Endothelial cell of umbilical vein (primary cell): ENCODE data around the gene SPAG17. TPM values are rescaled to one million over a fixed set of nuclear protein-coding genes. Genes with fewer than 3 reads are reported as not detected.

ENCODE experiments used
- BruUV-seq: library from RNA; stranded (reverse); fragments of 400-500 nt; replicated peaks from 2 replicates; lab custom pipeline; 2021; lab: Mats Ljungman, UMichigan
- CTCF ChIA-PET: fragments of 300-600, 350-600 bp; sonication (Branson Sonifier 250); formaldehyde crosslinking; loops from one replicate; lab custom pipeline; 2021; ENCODE audit warnings: antibody characterized with exemption, inconsistent platforms; lab: Charles Lee
- POLR2A ChIA-PET: fragments of 300-600, 350-600 bp; sonication (Branson Sonifier 250); formaldehyde crosslinking; loops from one replicate; lab custom pipeline; 2021; ENCODE audit warnings: antibody characterized with exemption, inconsistent platforms; lab: Charles Lee
- DNase-seq: peaks from one replicate; pipeline ENCODE4 v3.0.0-alpha.2; 2011; ENCODE audit warnings: low read depth, low spot score
- FAIRE-seq: peaks from 2 replicates; lab custom pipeline; 2011; peaks lifted over from hg19 to GRCh38; lab: Jason Lieb, UNC
- H2AFZ ChIP-seq: 2 replicates; pipeline ENCODE4 v1.6.0; 2012; ENCODE audit warnings: low read depth, low read length, control low read depth, inconsistent platforms
- H3K27ac ChIP-seq: 2 replicates; pipeline ENCODE4 v1.5.1; 2011; ENCODE audit warnings: low read depth, mild to moderate bottlenecking, control low read depth, low read length, moderate library complexity; ENCODE audit not compliant: insufficient read depth
- H3K27me3 ChIP-seq, 2 experiments: 2 replicates each; pipeline versions ENCODE4 v1.6.0 to v1.6.1; 2011; ENCODE audit warnings: low read length in 2 of 2, mixed read lengths in 1 of 2; ENCODE audit not compliant: control insufficient read depth in 2 of 2, insufficient read depth in 2 of 2
- H3K36me3 ChIP-seq, 2 experiments: 2 replicates in 1 of 2; 3 replicates in 1 of 2; pipeline ENCODE4 v1.5.1; 2011; ENCODE audit warnings: low read length in 2 of 2, mild to moderate bottlenecking in 1 of 2, moderate library complexity in 1 of 2; ENCODE audit not compliant: control insufficient read depth in 2 of 2, insufficient read depth in 2 of 2; ENCODE audit errors: extremely low read depth in 1 of 2
- H3K4me1 ChIP-seq: 3 replicates; pipeline ENCODE4 v1.5.1; 2011; ENCODE audit warnings: mild to moderate bottlenecking, low read length; ENCODE audit not compliant: control insufficient read depth, insufficient read depth; ENCODE audit errors: extremely low read depth
- H3K4me2 ChIP-seq: 2 replicates; pipeline ENCODE4 v1.6.1; 2011; ENCODE audit warnings: low read length, control low read depth, mixed read lengths; ENCODE audit not compliant: insufficient read depth
- H3K4me3 ChIP-seq, 3 experiments: fragments of 200-600 bp in 1 of 3; sonication (generic), shearing (Covaris generic) in 1 of 3; replicated peaks in 1 of 3; 2 replicates each; pipeline ENCODE4 v1.5.1; 2011 to 2016; ENCODE audit warnings: control low read depth in 3 of 3, low read length in 3 of 3, mild to moderate bottlenecking in 2 of 3, inconsistent platforms in 1 of 3, low read depth in 1 of 3, moderate library complexity in 1 of 3; ENCODE audit not compliant: insufficient read depth in 1 of 3
- H3K79me2 ChIP-seq: 2 replicates; pipeline ENCODE4 v1.6.0; 2012; ENCODE audit warnings: low read length, inconsistent platforms; ENCODE audit not compliant: control insufficient read depth, insufficient read depth
- H3K9ac ChIP-seq: replicated peaks from 2 replicates; pipeline ENCODE3; 2011; ENCODE audit warnings: low read length, control low read depth; ENCODE audit not compliant: insufficient read depth; ENCODE audit errors: extremely low read depth
- H3K9me1 ChIP-seq: replicated peaks from 3 replicates; pipeline ENCODE4 v1.6.0; 2011; ENCODE audit warnings: mild to moderate bottlenecking, low read length; ENCODE audit not compliant: control insufficient read depth, insufficient read depth; ENCODE audit errors: extremely low read depth
- H3K9me3 ChIP-seq: replicated peaks from 2 replicates; pipeline ENCODE4 v1.5.1; 2012; ENCODE audit warnings: low read length, inconsistent platforms; ENCODE audit not compliant: control insufficient read depth, insufficient read depth
- H4K20me1 ChIP-seq: replicated peaks from 2 replicates; pipeline ENCODE3; 2011; ENCODE audit warnings: mild to moderate bottlenecking, low read length; ENCODE audit not compliant: control insufficient read depth, insufficient read depth; ENCODE audit errors: extremely low read depth
- CTCF ChIP-seq, 2 donors: IDR thresholded peaks; 1 replicate in 1 of 2; 2 replicates in 1 of 2; pipeline ENCODE4 v1.5.1; 2011; ENCODE audit warnings: low read length in 2 of 2, mild to moderate bottlenecking in 2 of 2, moderate library complexity in 2 of 2, control low read depth in 1 of 2, inconsistent platforms in 1 of 2, low read depth in 1 of 2; ENCODE audit not compliant: insufficient read depth in 1 of 2; ENCODE audit errors: extremely low read depth in 1 of 2
- FOS ChIP-seq: IDR thresholded peaks from 2 replicates; pipeline ENCODE4 v1.6.1; 2011; ENCODE audit warnings: mild to moderate bottlenecking, low read length, moderate library complexity, borderline replicate concordance; ENCODE audit not compliant: insufficient read depth
- JUN ChIP-seq: IDR thresholded peaks from 2 replicates; pipeline ENCODE4 v1.6.1; 2011; ENCODE audit warnings: borderline replicate concordance, low read depth; ENCODE audit not compliant: insufficient read length, insufficient read depth
- MYC ChIP-seq: IDR thresholded peaks from one replicate; pipeline ENCODE4 v1.6.1; 2011; ENCODE audit warnings: mild to moderate bottlenecking, low read depth, low read length
- POLR2A ChIP-seq: IDR thresholded peaks from 2 replicates; pipeline ENCODE4 v1.6.1; 2012; ENCODE audit warnings: low read depth, mild to moderate bottlenecking, control low read depth, low read length
- POLR2AphosphoS5 ChIP-seq: IDR thresholded peaks from 2 replicates; pipeline ENCODE4 v1.6.1; 2012; ENCODE audit warnings: low read depth, mild to moderate bottlenecking, control low read depth, low read length, moderate library complexity; ENCODE audit not compliant: insufficient read depth
- dilution Hi-C: fragments of 300-500 bp; cut with MboI; formaldehyde crosslinking; loops from one replicate; pipeline ENCODE4 v1.15.0; 2019; ENCODE audit warnings: low sequenced_read_pairs; ENCODE audit not compliant: extremely low pct_ligation_motif_present
- intact Hi-C: fragments of 100-400 bp; cut with micrococcal nuclease; formaldehyde crosslinking; loops from one replicate; pipeline ENCODE4 v1.10.0; 2022
- polyA plus RNA-seq, 4 experiments: library from polyadenylated mRNA; depleted of rRNA in 3 of 4; stranded (reverse) in 3 of 4; unstranded in 1 of 4; fragments of >200 nt; gene quantifications; 2 replicates each; pipeline versions ENCODE4 v1.2.1 to v1.2.3, GENCODE V29; 2011 to 2012; ENCODE audit warnings: missing spikeins in 1 of 4
- total RNA-seq: library from RNA; stranded (reverse); gene quantifications from 2 replicates; pipeline ENCODE4 v1.2.3, GENCODE V29; 2021

The SPAG17 gene
- total and polyA plus RNA-seq, 2 donors (not counting 3 experiments of a cell fraction or from before 2014, with no cell fraction given) = not detected

DNA sequence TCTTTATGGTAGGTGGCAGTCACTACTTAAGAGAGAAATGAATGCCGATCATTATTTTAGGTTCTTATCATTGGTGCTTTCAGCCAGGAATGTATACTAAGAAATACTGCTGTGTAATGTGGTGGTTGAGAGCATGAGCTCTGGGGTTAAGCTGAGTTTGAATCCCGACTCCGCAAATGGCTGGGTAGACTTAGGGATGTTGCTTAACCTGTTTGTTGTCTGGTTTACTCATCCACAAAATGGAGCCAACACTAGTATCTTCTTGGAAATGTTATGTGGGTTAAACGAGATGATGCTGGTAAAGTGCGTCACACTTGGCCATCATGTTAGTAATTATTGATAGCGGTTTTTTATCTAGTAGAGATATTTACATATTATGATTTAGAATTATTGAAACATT is 171.7 kb downstream of the SPAG17 start:
- no peaks in the 10 kb centered on the region for H4K20me1 ChIP-seq
- no peak overlapping the region for H3K4me2 ChIP-seq
- no peak for TF ChIP-seq POLR2AphosphoS5
- TF ChIP-seq POLR2A = no peak
- TF ChIP-seq JUN = no peak
- TF ChIP-seq FOS = no peak
- TF ChIP-seq MYC = no peak
- TF ChIP-seq CTCF (IDR thresholded peaks at IDR 0.05; ENCODE audit: extremely low read depth in 1 of 2, insufficient read depth in 1 of 2, low read depth in 1 of 2, low read length in 2 of 2) = no peak
- H3K9ac ChIP-seq = no peak overlapping the region
- H3K9me1 ChIP-seq = no peaks in the 10 kb centered on the region
- dilution Hi-C loops = no loop called here
- H3K36me3 ChIP-seq = no peaks in the 10 kb centered on the region
- no peak overlapping the region for H3K27ac ChIP-seq
- no TSS peak for BruUV-seq
- H3K27me3 ChIP-seq = no peaks in the 10 kb centered on the region
- ChIA-PET CTCF (interaction anchor here (0.9 kb wide), 1 partner anchor 16 kb away, joined by 4 read pairs; no protein-coding TSS in a partner anchor), POLR2A (no interaction called here)
- no peak overlapping the region for H2AFZ ChIP-seq
- intact Hi-C loops = no loop called here
- no peak for DNase-seq
- H3K9me3 ChIP-seq = no peaks in the 10 kb centered on the region
- no peaks in the 10 kb centered on the region for H3K4me1 ChIP-seq
- H3K79me2 ChIP-seq = no peaks in the 10 kb centered on the region
- FAIRE-seq = no peak
- no peak overlapping the region for H3K4me3 ChIP-seq
